OCI-LY1 (cell line): Measurements from ENCODE around the gene KIAA0319L.

Experiments used
- H2AFZ ChIP-seq: fragments of 200-600 bp; sonication (generic), shearing (Covaris generic); 2 replicates; pipeline ENCODE4 v1.6.0; 2014; ENCODE audit warnings: antibody characterized with exemption, mild to moderate bottlenecking, low read length
- H3F3A ChIP-seq: fragments of 200-600 bp; sonication (generic), shearing (Covaris generic); 2 replicates; pipeline ENCODE4 v1.6.0; 2014; ENCODE audit warnings: mild to moderate bottlenecking, antibody characterized with exemption, low read length, moderate library complexity; ENCODE audit not compliant: insufficient read depth
- H3K27ac ChIP-seq: fragments of 200-600 bp; sonication (generic); 2 replicates; pipeline ENCODE4 v1.5.1; 2014; ENCODE audit warnings: low read length, mixed run types, mild to moderate bottlenecking, low read depth; ENCODE audit not compliant: poor library complexity, severe bottlenecking
- H3K27me3 ChIP-seq: fragments of 200-600 bp; sonication (generic); 2 replicates; pipeline ENCODE4 v1.6.0; 2014; ENCODE audit warnings: antibody characterized with exemption, mild to moderate bottlenecking, low read length, moderate library complexity; ENCODE audit not compliant: insufficient read depth
- H3K36me3 ChIP-seq: fragments of 200-600 bp; sonication (generic); 2 replicates; pipeline ENCODE4 v1.6.1; 2014; ENCODE audit warnings: mild to moderate bottlenecking, antibody characterized with exemption, low read length, moderate library complexity, mixed read lengths; ENCODE audit not compliant: insufficient read depth
- H3K4me1 ChIP-seq: fragments of 200-600 bp; sonication (generic); 2 replicates; pipeline ENCODE4 v1.5.1; 2014; ENCODE audit warnings: mild to moderate bottlenecking, low read length, moderate library complexity; ENCODE audit not compliant: insufficient read depth, severe bottlenecking
- H3K4me2 ChIP-seq: fragments of 200-600 bp; sonication (generic), shearing (Covaris generic); 2 replicates; pipeline ENCODE4 v1.6.1; 2014; ENCODE audit warnings: low read length
- H3K4me3 ChIP-seq: fragments of 200-600 bp; sonication (generic); 2 replicates; pipeline ENCODE4 v1.5.1; 2014; ENCODE audit warnings: low read length, low read depth, mild to moderate bottlenecking, mixed read lengths; ENCODE audit not compliant: poor library complexity, severe bottlenecking
- H3K79me2 ChIP-seq: fragments of 200-600 bp; shearing (Covaris generic); 2 replicates; pipeline ENCODE4 v1.6.1; 2016; ENCODE audit warnings: mixed run types, low read length, mixed read lengths; ENCODE audit not compliant: insufficient read depth
- H3K9ac ChIP-seq: fragments of 200-600 bp; sonication (generic), shearing (Covaris generic); 2 replicates; pipeline ENCODE4 v1.6.1; 2014; ENCODE audit warnings: mild to moderate bottlenecking, low read length, mixed read lengths
- H3K9me2 ChIP-seq: fragments of 200-600 bp; sonication (generic), shearing (Covaris generic); 2 replicates; pipeline ENCODE4 v1.6.1; 2014; ENCODE audit warnings: low read depth, mild to moderate bottlenecking, low read length, mixed read lengths
- H3K9me3 ChIP-seq: fragments of 200-600 bp; shearing (Covaris generic); 2 replicates; pipeline ENCODE4 v1.6.1; 2014; ENCODE audit warnings: low read length, mixed read lengths
- H4K20me1 ChIP-seq: fragments of 200-600 bp; sonication (generic), shearing (Covaris generic); 2 replicates; pipeline ENCODE4 v1.6.0; 2016; ENCODE audit warnings: mild to moderate bottlenecking, low read length; ENCODE audit not compliant: insufficient read depth
- CTCF ChIP-seq: fragments of 200-600 bp; sonication (generic), shearing (Covaris generic); IDR thresholded peaks from 2 replicates; pipeline ENCODE4 v1.5.1; 2017; ENCODE audit warnings: mild to moderate bottlenecking, antibody characterized with exemption, low read length, moderate library complexity, mixed read lengths
- EZH2 ChIP-seq: fragments of 200-600 bp; sonication (generic), shearing (Covaris generic); IDR thresholded peaks from 2 replicates; pipeline ENCODE4 v1.8.0; 2017; ENCODE audit warnings: borderline replicate concordance, mixed run types, mild to moderate bottlenecking, antibody characterized with exemption, low read length, moderate library complexity, mixed read lengths

The KIAA0319L gene

GRCh38 chr1:35433714-35434113 lies 123.5 kb downstream of the KIAA0319L start:
- Histone ChIP-seq H3K27me3 (no peaks in the 10 kb centered on the region), H4K20me1 (no peaks in the 10 kb centered on the region), H3K27ac (no peak overlapping the region), H2AFZ (no peak overlapping the region), H3K9me2 (no peaks in the 10 kb centered on the region), H3K9ac (no peak overlapping the region), H3K4me1 (no peaks in the 10 kb centered on the region), H3F3A (no peaks in the 10 kb centered on the region), H3K79me2 (no peaks in the 10 kb centered on the region), H3K4me3 (no peak overlapping the region), H3K36me3 (peaks cover 44% of the 10 kb centered on the region), H3K4me2 (no peak overlapping the region), H3K9me3 (no peaks in the 10 kb centered on the region)
- TF ChIP-seq CTCF (no peak), EZH2 (no peak)

GRCh38 chr1:35432231-35432630 lies 125.0 kb downstream of the KIAA0319L start:
- Histone ChIP-seq H3K36me3 (peaks cover 44% of the 10 kb centered on the region), H3K27me3 (no peaks in the 10 kb centered on the region), H4K20me1 (no peaks in the 10 kb centered on the region)

GRCh38 chr1:35431173-35431599 lies 126.0 kb downstream of the KIAA0319L start:
- no peaks in the 10 kb centered on the region for H3K9me3 ChIP-seq
- H3K4me2 ChIP-seq = no peak overlapping the region
- H3K36me3 ChIP-seq = peaks cover 44% of the 10 kb centered on the region
- H3K79me2 ChIP-seq = no peaks in the 10 kb centered on the region
- no peaks in the 10 kb centered on the region for H3F3A ChIP-seq
- H3K9ac ChIP-seq = no peak overlapping the region
- no peak overlapping the region for H3K4me3 ChIP-seq
- no peak overlapping the region for H3K27ac ChIP-seq
- H2AFZ ChIP-seq = no peak overlapping the region
- no peaks in the 10 kb centered on the region for H4K20me1 ChIP-seq
- H3K4me1 ChIP-seq = no peaks in the 10 kb centered on the region
- TF ChIP-seq CTCF = no peak
- no peak for TF ChIP-seq EZH2
- no peaks in the 10 kb centered on the region for H3K9me2 ChIP-seq
- H3K27me3 ChIP-seq = no peaks in the 10 kb centered on the region

More at GRCh38 chr1:35432231-35432630, 125.0 kb downstream of the KIAA0319L start:
- H2AFZ ChIP-seq = no peak overlapping the region
- H3F3A ChIP-seq = no peaks in the 10 kb centered on the region
- no peak overlapping the region for H3K9ac ChIP-seq
- H3K4me3 ChIP-seq = no peak overlapping the region
- no peak overlapping the region for H3K27ac ChIP-seq
- no peak overlapping the region for H3K4me2 ChIP-seq
- no peaks in the 10 kb centered on the region for H3K79me2 ChIP-seq
- no peaks in the 10 kb centered on the region for H3K9me2 ChIP-seq
- no peaks in the 10 kb centered on the region for H3K9me3 ChIP-seq
- H3K4me1 ChIP-seq = no peaks in the 10 kb centered on the region
- no peak for TF ChIP-seq CTCF
